Body of pancreas (tissue), 4 donors: ENCODE data around the gene RAB26. TPM values are rescaled to one million over a fixed set of nuclear protein-coding genes. Genes with fewer than 3 reads are reported as not detected.
"Not testable (repeated sequence)": the region's sequence is repeated elsewhere in the genome, so short reads cannot be mapped to it uniquely, and the experiment has no call there.

Source experiments
- ATAC-seq: fragments of 150-250 bp; one replicate; pipeline ENCODE4 v1.9.1; 2016
- DNase-seq, 4 donors: peaks; one replicate each; pipeline ENCODE4 v3.0.0-alpha.2; 2019
- H3K27ac ChIP-seq, 4 donors: fragments of 200-600 bp; sonication (generic); 1 replicate in 3 of 4; 2 replicates in 1 of 4; pipeline versions ENCODE4 v1.5.1 to v1.6.1; 2016 to 2019; ENCODE audit warnings: mild to moderate bottlenecking in 1 of 4, mixed read lengths in 1 of 4, moderate library complexity in 1 of 4
- H3K27me3 ChIP-seq, 2 donors: fragments of 200-600 bp; sonication (generic); one replicate each; pipeline ENCODE4 v1.6.0; 2016; ENCODE audit warnings: mild to moderate bottlenecking in 1 of 2
- H3K36me3 ChIP-seq, 2 donors: fragments of 200-600 bp; sonication (generic); replicated peaks in 1 of 2; 2 replicates each; pipeline ENCODE4 v1.5.1; 2016; ENCODE audit warnings: low read depth in 2 of 2; ENCODE audit not compliant: insufficient read depth in 1 of 2
- H3K4me1 ChIP-seq: fragments of 200-600 bp; sonication (generic); one replicate; pipeline ENCODE4 v1.6.0; 2016
- H3K4me3 ChIP-seq, 2 donors: fragments of 200-600 bp; sonication (generic); 1 replicate in 1 of 2; 2 replicates in 1 of 2; pipeline ENCODE4 v1.5.1; 2016 to 2019
- H3K9me3 ChIP-seq, 3 donors: fragments of 200-600 bp; sonication (generic); 1 replicate in 2 of 3; 2 replicates in 1 of 3; pipeline ENCODE4 v1.5.1; 2016
- CTCF ChIP-seq, 7 experiments: fragments of 450-650 bp in 4 of 7; fragments of 200-600 bp in 3 of 7; sonication (generic) in 3 of 7; IDR thresholded peaks; one replicate each; pipeline ENCODE4 v1.5.1; 2016 to 2019; ENCODE audit warnings: antibody characterized with exemption in 7 of 7
- POLR2A ChIP-seq, 3 donors: fragments of 450-650 bp; IDR thresholded peaks; one replicate each; pipeline ENCODE4 v1.6.1; 2016; ENCODE audit warnings: antibody characterized with exemption in 3 of 3, mild to moderate bottlenecking in 2 of 3
- WGBS, 2 donors: methylation state at CpG; one replicate each; pipeline ENCODE4 v1.1.5; 2017; 5-methylcytosine and 5-hydroxymethylcytosine counted together
- intact Hi-C: fragments of 100-400 bp; cut with DNase I; formaldehyde crosslinking; loops from one replicate; pipeline ENCODE4 v1.15.1; 2023
- total RNA-seq, 2 donors: library from RNA; depleted of rRNA; stranded (reverse); fragments of >200 nt; gene quantifications; one replicate each; pipeline ENCODE4 v1.1.0, GENCODE V29; 2016

RAB26 gene
- total RNA-seq, 2 donors from 2014 or later = 25.4 to 28.8 TPM

DNA sequence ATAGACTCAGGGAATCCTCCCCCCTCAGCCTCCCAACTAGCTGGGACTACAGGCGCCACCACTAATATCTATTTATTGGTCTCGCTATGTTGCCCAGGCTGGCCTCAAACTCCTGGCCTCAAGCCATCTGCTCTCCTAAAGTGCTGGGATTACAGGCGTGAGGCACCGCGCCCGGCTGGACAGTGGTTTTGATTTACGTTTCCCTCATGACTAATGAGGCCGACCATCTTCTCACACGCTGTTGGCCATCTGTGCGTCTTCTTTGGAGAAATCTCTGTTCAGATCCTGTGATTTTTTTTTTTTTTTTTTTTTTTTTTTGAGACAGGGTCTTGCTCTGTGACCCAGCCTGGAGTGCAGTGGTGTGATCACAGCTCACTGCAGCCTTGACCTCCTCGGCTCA lies 19.2 kb upstream of the RAB26 start:
- H3K9me3 ChIP-seq, intact Hi-C loops, H3K36me3 ChIP-seq, H3K27me3 ChIP-seq, ATAC-seq, H3K4me3 ChIP-seq, DNase-seq: not testable (repeated sequence)
- peak overlapping the region in 1 of 4 donors; percentile 72 for H3K27ac ChIP-seq
- peaks cover 41% of the 10 kb centered on the region for H3K4me1 ChIP-seq
- WGBS, 2 donors = 96 to 97% methylated on average over 8 to 10 of the region's 11 CpGs

GRCh38 chr16:2129890-2130447 lies 18.5 kb upstream of the RAB26 start:
- 80 to 86% methylated on average over 12 to 22 of the region's 22 CpGs for WGBS, 2 donors
- intact Hi-C loops, H3K27ac ChIP-seq, ATAC-seq, H3K36me3 ChIP-seq, H3K27me3 ChIP-seq, DNase-seq, H3K9me3 ChIP-seq, H3K4me3 ChIP-seq: not testable (repeated sequence)
- peaks cover 40% of the 10 kb centered on the region for H3K4me1 ChIP-seq

- H3K27me3 ChIP-seq, ATAC-seq, H3K9me3 ChIP-seq, H3K4me3 ChIP-seq, DNase-seq, H3K36me3 ChIP-seq, H3K27ac ChIP-seq, intact Hi-C loops: not testable (repeated sequence)
- 71% methylated on average over 7 of the region's 12 CpGs; no CpG with 5 or more reads in 1 of the 2 donors for WGBS, 2 donors
- H3K4me1 ChIP-seq = peaks cover 13% of the 10 kb centered on the region
Observed at GRCh38 chr16:2133797-2134196, 14.6 kb upstream of the RAB26 start.

GRCh38 chr16:2135071-2135470 lies 13.4 kb upstream of the RAB26 start:
- H3K36me3 ChIP-seq, DNase-seq, H3K27me3 ChIP-seq, intact Hi-C loops, ATAC-seq, H3K9me3 ChIP-seq: not testable (repeated sequence)
- peak overlapping the region; percentile 25 to 74 (median 64) for H3K27ac ChIP-seq
- WGBS, 2 donors = 0 to 3% methylated on average over 6 to 23 of the region's 42 CpGs
- H3K4me1 ChIP-seq = peaks cover 13% of the 10 kb centered on the region
- H3K4me3 ChIP-seq = peak overlapping the region in 1 of 2 donors; percentile 16

DNA sequence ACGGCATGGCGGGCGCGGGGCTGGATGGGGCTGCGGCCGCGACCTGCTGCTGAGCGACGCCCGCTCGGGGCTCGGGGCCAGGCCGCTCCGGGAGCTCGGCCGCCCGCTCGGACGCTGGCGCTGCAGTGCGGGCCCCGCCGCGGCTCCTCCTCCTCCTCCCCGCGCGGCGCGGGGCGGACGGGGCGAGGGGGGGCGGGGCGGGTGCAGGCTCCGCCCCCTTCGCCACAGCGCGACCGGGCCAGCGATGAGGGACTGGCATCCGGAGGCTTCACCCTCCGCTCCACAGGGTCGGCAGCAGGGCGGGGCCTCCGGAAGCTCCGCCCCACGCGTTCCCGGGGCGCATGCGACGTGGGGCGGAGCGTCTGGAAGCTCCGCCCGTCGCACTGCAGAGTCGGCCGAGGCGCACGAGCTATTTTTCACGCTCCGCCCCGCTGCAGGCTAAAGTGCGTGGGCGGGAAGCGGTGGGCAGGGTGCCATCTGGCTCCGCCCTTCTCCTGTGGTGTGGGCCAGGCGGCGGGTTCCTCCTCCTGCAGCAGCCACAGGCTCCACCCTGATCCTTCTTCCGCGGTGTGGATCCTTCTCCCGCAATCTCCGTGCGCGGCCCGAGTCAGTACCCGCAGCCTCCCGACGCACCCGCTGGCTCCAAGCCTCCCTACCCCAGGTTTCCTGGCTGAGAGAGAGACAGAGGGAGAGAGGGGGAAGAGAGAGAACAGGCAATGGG lies 12.5 kb upstream of the RAB26 start, which contains the start of gene PKD1:
Gene PKD1 (minus strand): TSS at position 129 of the 721 bp plus-strand sequence. CDS start 209 bp downstream, outside the sequence.
- H3K27me3 ChIP-seq, H3K9me3 ChIP-seq, intact Hi-C loops, H3K36me3 ChIP-seq: not testable (repeated sequence)
- peak in 2 of 3 donors; percentile 21 to 23 for TF ChIP-seq POLR2A (IDR thresholded peaks at IDR 0.05)
- peak; percentile 78 for ATAC-seq
- peaks cover 21% of the 10 kb centered on the region for H3K4me1 ChIP-seq
- peak within 1 kb of the TSS; percentile 58 to 80 (median 68) for H3K27ac ChIP-seq
- WGBS, 2 donors = 0 to 2% methylated on average over 7 to 42 of the region's 81 CpGs
- H3K4me3 ChIP-seq = peak within 1 kb of the TSS in 1 of 2 donors; percentile 16
- peak; percentile 99 to 100 (median 99) for DNase-seq

GRCh38 chr16:2142942-2143877 lies 5.2 kb upstream of the RAB26 start:
- Histone ChIP-seq H3K9me3 (no peaks in the 10 kb centered on the region), H3K27me3 (no peaks in the 10 kb centered on the region), H3K36me3 (no peaks in the 10 kb centered on the region), H3K4me1 (peaks cover 24% of the 10 kb centered on the region), H3K4me3 (no peak overlapping the region), H3K27ac (no peak overlapping the region)
- ATAC-seq (no peak), DNase-seq (peak in 2 of 4 donors; percentile 43 to 53)
- intact Hi-C loops = loop anchor here (5.0 kb wide), 1 partner anchor 126 kb away; the partner anchor contains the start of gene NPW
- TF ChIP-seq POLR2A (IDR thresholded peaks at IDR 0.05) = no peak
- no peak for TF ChIP-seq CTCF (IDR thresholded peaks at IDR 0.05)
- 74 to 84% methylated on average over 19 to 31 of the region's 31 CpGs for WGBS, 2 donors
